ACC112 (cell line): ENCODE results near the gene SERP2.

Experiments
- H2AFZ ChIP-seq: fragments of 200-600 bp; sonication (generic); one replicate; pipeline ENCODE4 v1.6.0; 2017; ENCODE audit warnings: antibody characterized with exemption, low read length; ENCODE audit not compliant: unreplicated experiment
- H3K27ac ChIP-seq: fragments of 200-600 bp; sonication (generic); 2 replicates; pipeline ENCODE4 v1.5.1; 2014; ENCODE audit warnings: low read depth, mild to moderate bottlenecking, antibody characterized with exemption, low read length, moderate library complexity
- H3K27me3 ChIP-seq: fragments of 200-600 bp; sonication (generic); 2 replicates; pipeline ENCODE4 v1.6.1; 2014; ENCODE audit warnings: mild to moderate bottlenecking, antibody characterized with exemption, low read length, moderate library complexity, mixed read lengths; ENCODE audit not compliant: insufficient read depth
- H3K36me3 ChIP-seq: fragments of 200-600 bp; sonication (generic); 2 replicates; pipeline ENCODE4 v1.6.1; 2016; ENCODE audit warnings: mild to moderate bottlenecking, antibody characterized with exemption, low read length, moderate library complexity, mixed read lengths; ENCODE audit not compliant: insufficient read depth
- H3K4me1 ChIP-seq: fragments of 200-600 bp; sonication (generic); one replicate; pipeline ENCODE4 v1.6.1; 2016; ENCODE audit warnings: low read length, mixed read lengths; ENCODE audit not compliant: insufficient read depth, unreplicated experiment, control insufficient read depth
- H3K4me3 ChIP-seq: fragments of 200-600 bp; sonication (generic); 2 replicates; pipeline ENCODE4 v1.5.1; 2014; ENCODE audit warnings: mild to moderate bottlenecking, low read depth, low read length
- H3K79me2 ChIP-seq: fragments of 200-600 bp; sonication (generic); one replicate; pipeline ENCODE4 v1.6.0; 2016; ENCODE audit warnings: low read length; ENCODE audit not compliant: control insufficient read depth, unreplicated experiment, insufficient read depth

SERP2 gene

DNA sequence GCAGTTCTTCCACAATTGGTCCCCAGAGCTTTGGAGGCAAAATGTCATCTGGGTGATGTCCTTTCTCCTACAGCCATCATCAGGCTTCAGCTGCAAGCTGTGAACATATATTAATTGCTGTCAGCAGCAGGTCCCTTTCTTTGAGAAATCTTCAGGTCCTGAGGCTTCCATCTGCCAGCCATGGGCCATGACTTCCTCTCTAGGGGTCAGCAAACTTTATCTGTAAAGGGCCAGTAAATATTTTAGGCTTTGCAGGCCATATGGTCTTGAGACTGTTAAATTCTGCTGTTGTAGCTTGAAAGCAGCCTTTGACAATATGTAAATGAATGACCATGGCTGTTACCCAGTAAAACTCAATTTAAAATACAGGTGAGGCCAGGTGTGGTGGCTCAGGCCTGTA is 27.1 kb downstream of the SERP2 start:
- Histone ChIP-seq H3K79me2 (no peaks in the 10 kb centered on the region), H3K27ac (no peak overlapping the region), H3K4me1 (peaks cover 13% of the 10 kb centered on the region)

DNA sequence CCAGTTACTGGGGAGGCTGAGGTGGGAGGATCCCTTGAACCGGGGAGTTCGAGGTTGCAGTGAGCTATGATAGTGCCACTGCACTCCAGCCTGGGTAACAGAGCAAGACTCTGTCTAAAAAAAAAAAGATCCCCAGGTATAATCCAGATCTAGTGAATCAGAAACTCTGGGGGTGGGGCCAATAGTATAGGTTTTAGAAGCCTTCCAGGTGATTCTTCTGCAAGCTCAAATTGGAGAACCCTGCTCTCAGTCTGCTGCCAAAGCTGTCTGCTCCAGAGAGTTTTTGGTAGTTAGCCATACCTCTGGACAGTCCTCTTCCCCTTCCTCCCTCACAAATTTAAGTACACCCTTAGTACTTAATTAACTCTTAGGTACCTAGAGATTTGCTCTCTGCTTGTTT is 28.0 kb downstream of the SERP2 start:
- Histone ChIP-seq H3K36me3 (no peaks in the 10 kb centered on the region), H2AFZ (no peak overlapping the region), H3K4me3 (no peak overlapping the region), H3K27ac (no peak overlapping the region), H3K4me1 (peaks cover 13% of the 10 kb centered on the region), H3K79me2 (no peaks in the 10 kb centered on the region), H3K27me3 (no peaks in the 10 kb centered on the region)

More for the DNA sequence above, 27.1 kb downstream of the SERP2 start:
- Histone ChIP-seq H3K36me3 (no peaks in the 10 kb centered on the region), H2AFZ (no peak overlapping the region), H3K4me3 (no peak overlapping the region), H3K27me3 (no peaks in the 10 kb centered on the region)

DNA sequence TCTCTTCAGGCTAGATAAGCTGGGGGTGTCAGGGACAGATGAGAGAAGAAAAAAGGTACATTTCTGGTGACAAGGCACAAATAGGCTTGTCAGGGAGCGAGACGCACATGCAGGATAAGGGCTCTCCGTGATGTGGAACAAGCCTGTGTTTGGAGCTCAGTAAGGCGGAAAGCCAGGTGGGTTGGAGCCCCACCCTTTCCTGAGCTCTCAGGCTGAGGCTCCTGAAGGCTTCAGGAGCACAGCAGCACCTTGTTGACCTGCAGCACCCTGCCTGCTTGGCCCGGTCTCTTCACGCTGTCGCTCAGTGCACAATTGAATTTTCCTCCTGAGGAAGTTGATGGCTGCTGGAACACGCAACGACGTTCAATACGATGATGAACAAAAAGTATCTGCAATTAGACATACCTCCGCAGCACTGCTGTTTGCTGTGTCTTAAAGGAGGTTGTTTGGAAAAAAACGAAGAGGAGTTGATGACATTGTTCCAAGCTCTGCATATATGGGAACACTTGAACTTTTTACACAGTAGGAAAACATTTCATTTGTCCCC is 29.3 kb downstream of the SERP2 start:
- H3K4me3 ChIP-seq, result no peak overlapping the region
- H3K4me1 ChIP-seq, result no peaks in the 10 kb centered on the region
- H3K79me2 ChIP-seq, result no peaks in the 10 kb centered on the region
- no peak overlapping the region for H2AFZ ChIP-seq
- H3K36me3 ChIP-seq, result no peaks in the 10 kb centered on the region
- H3K27me3 ChIP-seq, result no peaks in the 10 kb centered on the region
- H3K27ac ChIP-seq, result no peak overlapping the region

GRCh38 chr13:44403461-44404056 is 29.9 kb downstream of the SERP2 start:
- Histone ChIP-seq H3K27ac (no peak overlapping the region), H3K79me2 (no peaks in the 10 kb centered on the region), H3K27me3 (no peaks in the 10 kb centered on the region), H3K4me3 (no peak overlapping the region), H3K4me1 (no peaks in the 10 kb centered on the region), H2AFZ (no peak overlapping the region), H3K36me3 (no peaks in the 10 kb centered on the region)

GRCh38 chr13:44404261-44405132 is 30.9 kb downstream of the SERP2 start:
- H3K4me3 ChIP-seq, result no peak overlapping the region
- no peaks in the 10 kb centered on the region for H3K27me3 ChIP-seq
- no peaks in the 10 kb centered on the region for H3K79me2 ChIP-seq
- H3K4me1 ChIP-seq, result no peaks in the 10 kb centered on the region
- no peak overlapping the region for H2AFZ ChIP-seq
- H3K36me3 ChIP-seq, result no peaks in the 10 kb centered on the region
- no peak overlapping the region for H3K27ac ChIP-seq

DNA sequence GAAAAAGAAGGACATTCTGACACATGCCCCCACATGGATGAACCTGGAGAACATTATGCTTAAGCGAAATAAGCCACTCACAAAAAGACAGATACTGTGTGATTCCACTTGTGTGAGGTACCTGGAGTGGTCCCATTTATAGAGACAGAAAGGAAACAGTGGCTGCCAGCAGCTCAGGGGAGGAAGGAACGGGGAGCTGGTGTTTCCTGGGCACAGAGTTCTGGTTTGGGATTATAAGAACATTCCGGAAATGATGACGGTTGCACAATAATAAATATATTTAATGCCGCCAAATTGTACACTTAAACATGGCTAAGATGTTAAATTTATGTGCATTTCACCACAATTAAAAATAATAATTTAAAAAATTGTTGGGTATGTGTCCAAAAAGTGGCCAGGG is 33.0 kb downstream of the SERP2 start:
- no peaks in the 10 kb centered on the region for H3K79me2 ChIP-seq
- no peaks in the 10 kb centered on the region for H3K36me3 ChIP-seq
- H3K4me3 ChIP-seq, result no peak overlapping the region
- no peaks in the 10 kb centered on the region for H3K4me1 ChIP-seq
- no peak overlapping the region for H3K27ac ChIP-seq
- no peak overlapping the region for H2AFZ ChIP-seq
- H3K27me3 ChIP-seq, result no peaks in the 10 kb centered on the region

DNA sequence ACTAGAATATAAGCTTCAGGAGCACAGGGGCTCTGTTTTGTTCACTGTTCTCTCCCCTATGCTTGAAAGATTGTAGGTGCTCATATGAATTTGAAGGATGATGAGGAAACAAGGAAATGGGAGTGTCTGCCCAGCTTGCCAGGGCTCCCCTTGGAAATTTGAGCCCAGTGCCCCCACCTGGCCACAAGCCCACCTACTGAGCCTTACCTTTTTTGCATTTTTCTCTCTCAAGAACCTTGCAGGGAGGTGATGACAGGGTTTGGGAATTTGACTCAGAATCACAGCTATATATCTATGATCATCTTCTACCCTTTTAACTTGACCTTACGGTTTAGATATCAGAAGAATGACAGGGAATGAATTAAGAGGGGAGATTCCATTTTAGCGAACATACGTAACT is 33.8 kb downstream of the SERP2 start:
- H3K27me3 ChIP-seq, result no peaks in the 10 kb centered on the region
- no peaks in the 10 kb centered on the region for H3K79me2 ChIP-seq
- H3K4me1 ChIP-seq, result no peaks in the 10 kb centered on the region
- no peaks in the 10 kb centered on the region for H3K36me3 ChIP-seq
- no peak overlapping the region for H2AFZ ChIP-seq
- no peak overlapping the region for H3K27ac ChIP-seq
- H3K4me3 ChIP-seq, result no peak overlapping the region

DNA sequence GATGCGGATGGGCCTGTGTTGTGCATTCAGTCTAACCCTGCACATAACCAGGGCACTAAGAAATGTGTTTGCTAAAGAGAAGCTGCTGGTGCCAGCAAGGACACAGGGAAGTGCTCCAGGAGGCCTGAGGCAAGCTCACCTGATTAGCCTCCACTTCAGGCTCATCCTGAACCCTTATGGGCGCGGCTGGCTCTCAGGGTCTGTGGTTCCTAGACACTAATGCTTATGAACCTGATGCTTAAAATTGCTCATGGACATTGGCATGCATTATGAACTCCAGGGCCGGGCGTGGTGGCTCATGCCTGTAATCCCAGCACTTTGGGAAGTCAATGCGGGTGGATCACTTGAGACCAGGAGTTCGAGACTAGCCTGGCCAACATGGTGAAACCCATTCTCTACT is 34.3 kb downstream of the SERP2 start:
- Histone ChIP-seq H3K36me3 (no peaks in the 10 kb centered on the region), H2AFZ (no peak overlapping the region), H3K27me3 (no peaks in the 10 kb centered on the region), H3K4me3 (no peak overlapping the region), H3K4me1 (no peaks in the 10 kb centered on the region), H3K27ac (no peak overlapping the region), H3K79me2 (no peaks in the 10 kb centered on the region)

DNA sequence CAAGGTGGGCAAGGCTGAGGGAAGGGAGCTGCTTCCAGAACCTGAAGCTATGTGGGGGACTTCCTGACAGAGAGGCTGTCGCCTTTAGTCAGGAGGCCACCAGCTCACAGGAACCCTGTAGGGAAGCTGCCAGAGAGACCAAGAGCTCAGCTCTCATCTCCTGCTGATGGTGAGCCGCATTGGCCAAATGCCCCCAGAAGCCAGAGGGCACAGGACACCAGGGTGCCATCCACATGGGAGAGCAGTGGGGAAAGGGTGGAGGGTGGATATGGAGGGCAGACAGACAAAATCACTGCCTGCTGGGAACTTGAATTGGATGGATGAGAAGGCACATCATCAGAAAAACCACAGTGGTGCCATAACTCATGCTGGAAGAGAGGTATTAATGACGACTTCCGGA is 36.0 kb downstream of the SERP2 start:
- Histone ChIP-seq H3K27ac (no peak overlapping the region), H2AFZ (no peak overlapping the region), H3K79me2 (no peaks in the 10 kb centered on the region), H3K4me1 (no peaks in the 10 kb centered on the region), H3K36me3 (no peaks in the 10 kb centered on the region), H3K4me3 (no peak overlapping the region), H3K27me3 (no peaks in the 10 kb centered on the region)

DNA sequence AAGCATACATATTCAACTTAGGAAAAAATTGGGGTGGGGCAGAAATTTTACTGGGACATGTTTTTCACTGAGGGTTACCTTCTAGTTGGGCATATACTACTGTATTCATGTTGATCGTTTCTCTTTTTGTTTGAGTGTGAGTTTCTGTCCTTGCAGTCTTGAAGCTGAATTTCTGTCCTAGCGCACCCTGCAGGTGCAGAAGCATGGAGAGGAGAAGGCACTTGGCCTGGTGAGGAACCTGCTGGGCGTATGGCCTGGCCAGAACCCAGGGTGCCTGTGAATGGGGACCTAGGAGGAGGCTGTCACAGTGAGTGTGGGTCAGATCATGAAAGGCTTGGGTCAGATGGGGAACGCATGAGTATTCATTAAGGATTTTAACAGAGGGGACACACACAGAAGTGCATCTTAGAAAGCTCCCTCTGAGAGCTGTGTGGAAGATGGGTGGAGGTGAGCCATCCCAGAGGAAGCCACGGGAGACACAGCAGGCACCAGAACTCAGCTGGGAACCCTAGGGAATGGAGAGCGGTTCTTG is 36.8 kb downstream of the SERP2 start:
- no peaks in the 10 kb centered on the region for H3K36me3 ChIP-seq
- H3K4me3 ChIP-seq, result no peak overlapping the region
- H3K27ac ChIP-seq, result no peak overlapping the region
- no peaks in the 10 kb centered on the region for H3K27me3 ChIP-seq
- H2AFZ ChIP-seq, result no peak overlapping the region
- H3K4me1 ChIP-seq, result no peaks in the 10 kb centered on the region
- no peaks in the 10 kb centered on the region for H3K79me2 ChIP-seq

GRCh38 chr13:44411841-44412240 is 38.2 kb downstream of the SERP2 start:
- H2AFZ ChIP-seq, result no peak overlapping the region
- H3K4me3 ChIP-seq, result no peak overlapping the region
- no peaks in the 10 kb centered on the region for H3K27me3 ChIP-seq
- no peak overlapping the region for H3K27ac ChIP-seq
- no peaks in the 10 kb centered on the region for H3K79me2 ChIP-seq
- H3K36me3 ChIP-seq, result no peaks in the 10 kb centered on the region
- no peaks in the 10 kb centered on the region for H3K4me1 ChIP-seq
